Germinal center (tissue), 1 donor: Measurements from ENCODE around the gene PIEZO1.

ENCODE experiments used
- DNase-seq: peaks from one replicate; pipeline ENCODE4 v3.0.0; 2012; ENCODE audit warnings: mixed read lengths, low spot score

Gene PIEZO1

DNA sequence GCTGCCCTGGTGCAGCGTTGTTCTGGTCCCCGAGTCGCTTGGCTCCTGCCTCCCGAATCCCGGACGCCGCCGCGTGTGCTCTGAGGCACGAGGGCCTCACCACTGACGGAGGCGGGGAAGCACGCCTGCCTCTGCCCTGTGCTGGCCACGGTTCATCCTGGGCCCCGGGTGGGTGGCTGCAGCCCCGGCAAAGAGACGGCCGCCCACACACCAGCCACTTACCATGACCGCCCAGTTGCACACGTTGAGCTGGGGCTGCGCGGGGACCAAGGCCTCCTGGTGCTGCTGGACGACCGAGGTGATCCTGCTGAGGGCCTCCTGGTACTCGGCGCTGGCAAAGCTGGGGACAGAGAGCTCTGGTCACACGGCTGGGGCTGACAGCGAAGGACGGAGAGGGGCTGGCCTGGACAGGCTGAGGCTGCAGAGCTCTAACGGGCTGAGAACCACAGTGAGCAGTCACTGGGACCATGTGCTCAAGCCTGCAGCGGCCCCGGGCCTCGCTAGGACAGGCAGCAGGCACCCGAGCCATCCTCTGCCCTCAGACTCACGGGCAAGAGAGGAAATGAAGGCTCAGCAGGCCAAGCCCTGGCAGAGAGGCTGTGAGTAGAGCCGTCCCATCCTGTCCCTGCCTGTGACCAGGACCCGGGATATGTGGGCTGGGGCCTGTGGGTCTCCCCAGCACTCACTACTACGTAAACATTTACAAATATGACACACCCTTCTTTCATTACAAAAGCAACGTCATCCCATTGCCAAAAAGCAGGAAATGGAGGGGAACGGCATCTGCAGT, 33.0 kb upstream of the PIEZO1 start:
- DNase-seq: no peak

GRCh38 chr16:88816736-88817535, 31.9 kb upstream of the PIEZO1 start:
- no peak for DNase-seq

DNA sequence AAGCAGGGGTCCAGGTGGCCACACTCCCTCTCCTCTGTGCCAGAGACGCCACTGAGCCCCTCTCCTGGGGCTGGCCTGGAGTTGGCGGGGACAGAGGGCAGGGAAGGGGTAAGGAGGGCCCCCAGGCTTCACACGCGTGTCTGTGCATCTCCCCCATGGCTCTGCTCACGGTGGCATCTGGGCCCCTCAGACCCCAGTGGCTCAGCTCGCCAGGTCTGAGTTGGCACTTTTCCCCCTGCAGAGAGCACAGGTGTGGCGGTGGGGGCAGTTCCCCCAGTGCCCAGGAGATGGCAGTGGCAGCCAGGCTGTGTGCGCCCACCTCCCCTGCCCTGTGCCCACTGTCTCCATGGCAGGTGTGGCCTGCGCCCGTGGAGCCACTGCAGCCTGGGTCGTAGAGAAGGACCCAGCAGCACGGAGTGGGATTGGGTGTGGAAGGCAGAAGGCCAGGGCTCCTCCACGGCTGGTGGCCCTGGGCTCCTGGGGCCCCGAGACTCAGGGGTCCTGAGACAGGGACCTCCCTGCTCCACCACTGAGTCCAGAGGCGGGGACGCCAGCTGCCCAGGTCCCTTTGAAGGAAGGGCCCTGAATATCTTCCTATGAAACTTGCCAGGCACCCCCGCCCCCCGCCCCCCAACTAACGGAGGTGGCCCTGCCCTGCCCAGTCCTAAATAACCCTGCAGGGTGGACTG, 31.0 kb upstream of the PIEZO1 start:
- DNase-seq: peak; percentile 61

DNA sequence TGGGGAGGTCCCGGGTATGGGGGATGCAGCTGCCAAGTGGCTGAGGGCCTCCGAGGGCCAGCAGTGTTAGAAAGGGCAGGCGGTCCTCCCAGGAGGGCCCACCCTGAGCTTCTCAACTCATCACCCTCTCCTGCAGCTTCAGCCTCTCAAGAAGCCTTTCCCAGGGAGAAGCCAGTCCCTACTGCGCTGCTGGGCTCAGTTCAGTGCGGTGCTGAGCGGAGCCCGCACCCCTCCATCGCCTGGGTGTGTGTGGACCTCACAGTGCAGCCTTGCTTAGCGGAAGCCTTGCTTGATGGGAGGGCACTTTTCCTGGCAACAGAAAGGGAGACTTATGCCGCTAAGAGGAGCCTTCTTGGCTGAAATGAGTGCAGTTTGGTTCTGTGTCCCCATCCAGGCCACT, 30.2 kb upstream of the PIEZO1 start:
- no peak for DNase-seq

GRCh38 chr16:88814144-88814502, 29.1 kb upstream of the PIEZO1 start:
- DNase-seq: no peak

- no peak for DNase-seq
These were observed 28.5 kb upstream of the PIEZO1 start for GRCh38 chr16:88813269-88814143.

DNA sequence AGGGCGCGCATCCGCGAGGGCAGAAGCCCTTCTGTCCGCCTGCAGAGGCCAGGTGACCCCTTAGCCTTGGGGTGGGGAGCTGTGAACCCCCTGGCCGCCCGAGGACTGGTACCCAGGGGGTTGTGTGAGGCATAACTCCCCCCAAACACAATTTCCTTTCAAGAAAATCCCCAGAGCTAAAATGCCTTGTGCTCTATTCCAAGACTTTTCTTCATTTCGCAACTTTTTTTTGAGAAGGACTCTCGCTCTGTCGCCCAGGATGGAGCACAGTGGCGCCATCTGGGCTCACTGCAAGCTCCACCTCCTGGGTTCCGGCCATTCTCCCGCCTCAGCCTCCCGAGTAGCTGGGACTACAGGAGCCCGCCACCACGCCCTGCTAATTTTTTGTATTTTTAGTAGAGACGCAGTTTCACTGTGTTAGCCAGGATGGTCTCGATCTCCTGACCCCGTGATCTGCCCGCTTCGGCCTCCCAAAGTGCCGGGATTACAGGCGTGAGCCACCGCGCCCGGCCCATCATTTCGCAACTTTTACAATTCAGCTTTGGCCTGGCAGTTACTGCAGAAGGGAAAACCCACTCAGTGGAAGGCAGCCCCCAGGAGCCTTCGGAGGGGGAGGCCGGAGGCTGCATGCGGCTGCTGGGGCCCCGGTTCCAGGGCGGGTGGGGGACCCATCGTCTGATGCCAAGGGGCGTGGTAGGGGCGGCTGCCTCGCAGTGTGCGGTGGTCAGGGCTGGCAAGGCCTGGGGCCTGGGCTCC, 27.7 kb upstream of the PIEZO1 start:
- DNase-seq: no peak

DNA sequence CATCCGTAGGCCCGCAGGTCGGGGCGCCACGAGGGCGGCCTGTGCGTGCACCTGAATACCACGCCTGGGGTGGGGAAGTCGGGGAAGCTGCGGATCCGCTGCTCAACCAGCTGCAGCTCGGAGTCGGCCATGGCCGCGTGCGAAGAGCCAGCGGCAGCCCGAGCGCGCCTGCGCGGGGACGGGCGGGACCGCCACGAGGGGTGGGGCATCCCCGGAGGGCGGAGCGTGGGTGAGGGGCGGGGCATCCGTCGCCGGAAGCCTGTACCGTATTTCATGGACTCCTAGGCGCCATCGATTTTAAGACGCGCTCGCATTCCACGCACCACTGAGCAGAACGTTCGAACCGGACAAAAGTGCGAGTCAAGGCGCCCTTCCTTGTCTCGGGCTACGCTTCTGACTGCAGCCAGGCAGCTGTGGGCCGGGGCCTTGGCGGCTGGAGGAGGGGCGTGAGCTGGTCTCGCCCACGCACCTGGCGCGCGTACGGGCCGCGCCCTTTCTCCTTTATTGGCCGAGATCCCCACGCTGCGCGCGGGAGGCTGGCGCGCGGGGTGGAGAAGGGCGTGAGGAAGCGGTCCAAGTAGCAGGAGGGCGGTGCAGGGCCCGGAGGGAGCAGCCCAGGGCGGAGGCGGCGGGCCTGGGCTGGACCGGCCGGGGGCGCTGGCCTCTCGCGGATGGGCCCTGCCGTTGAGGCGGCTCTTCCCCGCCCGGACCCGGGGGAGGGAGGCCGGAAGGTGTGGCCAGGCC, 26.9 kb upstream of the PIEZO1 start, which contains the start of gene APRT:
TSS of gene APRT (minus strand) at position 160 of the 744 bp plus-strand sequence. CDS start at position 131, 29 bp downstream.
- peak; percentile 97 for DNase-seq

DNA sequence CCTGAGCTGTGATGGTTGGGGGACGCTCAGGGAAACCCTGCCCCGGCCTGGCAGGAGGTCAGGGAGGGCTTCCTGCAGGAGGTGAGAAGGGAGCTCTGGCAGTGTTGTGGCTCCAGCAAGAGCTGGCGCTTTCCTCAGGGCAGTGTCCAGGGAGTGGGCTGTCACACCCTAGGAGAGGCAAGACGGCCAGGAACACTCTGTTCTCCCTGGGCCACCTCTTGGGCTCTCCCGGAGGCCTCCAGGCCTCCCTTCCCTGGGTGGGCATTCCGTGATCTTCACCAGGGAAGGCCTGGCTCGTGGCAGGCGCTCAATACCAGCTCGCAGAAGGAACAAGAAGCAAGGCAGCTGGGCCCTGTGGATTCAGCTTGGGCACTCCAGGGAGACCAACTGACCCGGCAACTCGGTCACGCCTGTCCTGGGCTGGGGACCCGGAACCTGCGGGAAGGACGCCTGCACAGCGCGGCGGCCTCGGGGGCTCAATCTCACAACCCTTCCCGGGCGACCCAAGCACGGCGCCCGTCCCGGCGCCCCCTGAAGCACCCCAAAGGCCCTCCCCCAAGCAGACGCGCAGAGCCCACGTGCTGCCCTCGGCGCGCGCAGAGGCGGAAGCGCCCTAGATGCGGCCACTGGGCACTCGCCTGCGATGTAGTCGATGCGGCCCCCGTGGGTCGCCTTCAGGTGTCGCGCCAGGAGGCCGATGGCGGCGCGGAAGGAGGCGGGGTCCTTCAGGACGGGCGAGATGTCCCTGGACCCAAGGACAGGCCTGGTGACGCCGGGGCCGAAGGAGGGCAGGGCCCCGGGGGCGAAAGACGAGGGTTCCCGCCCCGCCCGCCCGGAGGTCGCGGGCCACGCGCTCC, 26.1 kb upstream of the PIEZO1 start:
- DNase-seq: peak; percentile 57

GRCh38 chr16:88810166-88810911, 25.3 kb upstream of the PIEZO1 start:
- DNase-seq: no peak

- DNase-seq: no peak
These were observed 24.7 kb upstream of the PIEZO1 start for GRCh38 chr16:88809676-88810165.

- no peak for DNase-seq
These were observed 24.2 kb upstream of the PIEZO1 start for GRCh38 chr16:88809068-88809675.

- DNase-seq: no peak
These were observed 22.8 kb upstream of the PIEZO1 start for GRCh38 chr16:88807626-88808453.

DNA sequence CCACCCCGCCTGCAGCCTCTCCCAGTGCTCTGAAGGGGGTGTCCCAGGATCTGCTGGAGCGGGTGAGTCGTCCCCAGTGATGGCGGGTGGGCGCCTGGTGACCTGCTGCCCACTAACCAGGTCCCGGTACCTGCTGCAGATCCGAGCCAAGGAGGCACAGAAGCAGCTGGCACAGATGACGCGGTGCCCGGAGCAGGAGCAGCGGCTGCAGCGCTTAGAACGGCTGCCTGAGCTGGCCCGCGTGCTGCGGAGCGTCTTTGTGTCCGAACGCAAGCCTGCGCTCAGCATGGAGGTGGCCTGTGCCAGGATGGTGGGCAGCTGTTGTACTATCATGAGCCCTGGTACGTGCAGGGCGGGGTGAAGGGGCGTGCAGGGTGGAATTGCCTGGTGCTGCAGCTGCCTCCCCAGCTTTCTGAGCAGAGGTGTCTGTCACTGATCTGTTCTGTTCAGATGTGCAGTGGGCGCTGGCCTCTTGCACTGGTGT, 22.2 kb upstream of the PIEZO1 start:
- DNase-seq: no peak

- no peak for DNase-seq
These were observed 21.6 kb upstream of the PIEZO1 start for GRCh38 chr16:88806491-88807111.

- DNase-seq: no peak
These were observed 20.9 kb upstream of the PIEZO1 start for GRCh38 chr16:88805887-88806393.
